NCI-H1694 (cell line): ENCODE measurements around the gene GK.
"Not testable (repeated sequence)": the region's sequence is repeated elsewhere in the genome, so short reads cannot be mapped to it uniquely, and the experiment has no call there.

Experiments used
- DNase-seq: peaks from one replicate; lab custom pipeline; 2025; lab: John Stamatoyannopoulos, UW

Gene GK

DNA sequence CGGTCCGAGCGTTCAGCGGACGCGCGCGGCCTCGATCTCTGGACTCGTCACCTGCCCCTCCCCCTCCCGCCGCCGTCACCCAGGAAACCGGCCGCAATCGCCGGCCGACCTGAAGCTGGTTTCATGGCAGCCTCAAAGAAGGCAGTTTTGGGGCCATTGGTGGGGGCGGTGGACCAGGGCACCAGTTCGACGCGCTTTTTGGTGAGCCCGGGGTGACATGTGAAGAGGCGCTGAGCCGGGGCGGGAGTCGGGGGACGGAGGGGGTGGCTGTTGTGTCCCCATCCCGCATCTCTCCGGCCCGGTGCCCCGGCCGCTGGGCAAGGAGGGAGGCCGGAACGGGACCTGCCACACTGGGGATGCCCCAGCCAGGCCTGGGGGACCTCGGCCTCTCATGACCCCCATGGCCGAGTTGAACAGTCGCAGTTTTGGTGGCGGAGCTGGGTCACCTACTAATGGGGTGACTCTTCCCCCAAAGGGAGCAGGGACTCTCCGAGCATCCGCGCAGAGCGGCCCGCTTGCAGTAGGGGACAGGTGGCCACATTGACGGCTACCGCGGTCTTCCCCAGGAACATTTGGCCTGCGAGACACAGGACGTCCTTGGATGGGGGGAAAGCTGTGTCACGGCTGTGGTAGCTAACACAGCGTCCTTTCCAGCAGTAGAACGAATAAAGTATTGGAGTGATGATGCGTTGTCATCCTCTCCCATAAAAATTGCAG lies at the start of gene GK:
GK (plus strand) TSS at position 9 of the 717 bp plus-strand sequence; CDS start at position 124, 115 bp downstream.
- no peak for DNase-seq

DNA sequence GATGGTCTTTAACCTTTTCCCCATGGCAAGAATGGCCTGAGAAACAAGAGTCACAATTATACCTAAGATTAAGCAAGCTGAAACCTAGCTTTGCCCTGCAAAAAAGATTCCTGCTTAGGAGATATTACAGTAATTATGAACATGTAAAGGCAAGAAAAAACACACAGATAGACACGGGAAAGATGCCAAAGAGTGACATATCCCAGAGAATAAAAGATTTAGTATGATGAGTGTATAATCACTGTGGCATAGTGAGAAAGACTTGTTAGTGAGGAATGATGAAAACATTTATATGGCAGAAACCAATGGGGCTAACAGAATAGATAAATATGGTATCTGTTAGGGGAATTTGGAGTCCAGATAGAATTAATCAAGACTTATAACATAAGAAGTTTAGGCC lies 46.1 kb upstream of the GK start:
- DNase-seq: no peak

DNA sequence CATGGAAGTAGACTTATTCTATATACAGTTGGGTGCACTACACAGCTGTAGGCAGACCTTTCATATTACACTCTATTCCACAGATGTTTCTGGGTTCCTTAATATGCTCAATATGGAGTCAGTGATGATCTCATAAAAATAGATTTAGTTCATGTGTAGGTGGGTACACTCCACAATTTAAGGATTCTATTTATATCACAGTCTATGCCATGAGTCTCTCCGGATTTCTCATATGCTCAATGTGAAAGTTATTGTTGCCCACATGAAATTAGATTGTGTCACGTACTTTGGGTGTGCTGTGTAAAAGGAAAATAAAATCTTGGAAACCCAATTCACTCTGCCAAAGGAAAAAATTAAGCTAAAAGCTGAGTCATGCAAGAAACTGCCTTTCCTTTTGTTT lies 43.2 kb upstream of the GK start:
- DNase-seq: no peak

DNA sequence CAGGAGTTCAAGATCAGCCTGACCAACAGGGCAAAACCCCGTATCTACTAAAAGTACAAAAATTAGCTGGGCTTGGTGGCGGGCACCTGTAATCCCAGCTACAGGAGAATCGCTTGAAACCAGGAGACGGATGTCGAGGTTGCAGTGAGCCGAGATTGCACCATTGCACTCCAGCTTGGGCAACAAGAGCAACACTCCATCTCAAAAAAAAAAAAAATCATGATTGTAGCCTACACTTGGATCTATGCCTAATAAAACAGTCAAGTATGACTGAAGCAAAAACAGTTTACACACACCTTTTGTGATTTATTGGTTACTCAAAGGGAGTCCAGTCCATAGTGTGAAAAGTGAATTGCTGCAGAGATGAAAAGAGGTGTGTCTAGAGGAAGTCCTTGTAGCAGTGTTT lies 41.0 kb upstream of the GK start:
- DNase-seq: no peak

DNA sequence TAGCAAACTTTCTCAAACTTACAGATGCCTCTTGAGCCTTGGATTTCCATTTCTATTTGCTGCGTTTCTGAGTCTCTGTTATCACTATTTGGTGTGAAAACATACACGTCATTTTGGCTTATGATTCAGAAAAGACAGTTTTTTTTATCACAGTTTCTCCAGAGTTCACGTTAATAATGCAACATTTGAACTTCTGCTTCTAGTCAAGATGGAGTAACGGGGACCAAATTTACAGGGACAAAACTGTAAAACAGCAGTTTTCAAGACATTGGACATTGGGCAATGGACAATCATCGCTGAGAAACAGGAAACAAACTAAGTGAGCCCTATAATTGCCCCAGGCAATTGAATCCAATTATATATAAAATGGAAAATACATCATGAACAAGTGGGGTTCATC lies 39.5 kb upstream of the GK start:
- no peak for DNase-seq

DNA sequence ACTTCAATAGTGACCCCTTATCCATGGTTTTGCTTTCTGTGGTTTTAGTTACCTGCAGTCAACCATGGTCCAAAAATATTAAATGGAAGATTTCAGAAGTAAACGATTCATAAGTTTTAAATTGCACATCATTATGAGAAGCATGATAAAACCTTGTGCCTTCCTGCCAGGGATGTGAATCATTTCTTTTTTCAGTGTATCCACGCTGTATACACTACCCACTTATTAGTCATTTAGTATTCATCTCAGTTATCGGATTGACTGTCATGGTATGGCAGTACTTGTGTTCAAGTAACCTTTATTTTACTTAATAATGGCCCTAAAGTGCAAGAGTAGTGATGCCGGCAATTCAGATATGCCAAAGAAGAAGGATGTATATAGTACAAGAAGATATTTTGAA lies 38.0 kb upstream of the GK start:
- DNase-seq: no peak

DNA sequence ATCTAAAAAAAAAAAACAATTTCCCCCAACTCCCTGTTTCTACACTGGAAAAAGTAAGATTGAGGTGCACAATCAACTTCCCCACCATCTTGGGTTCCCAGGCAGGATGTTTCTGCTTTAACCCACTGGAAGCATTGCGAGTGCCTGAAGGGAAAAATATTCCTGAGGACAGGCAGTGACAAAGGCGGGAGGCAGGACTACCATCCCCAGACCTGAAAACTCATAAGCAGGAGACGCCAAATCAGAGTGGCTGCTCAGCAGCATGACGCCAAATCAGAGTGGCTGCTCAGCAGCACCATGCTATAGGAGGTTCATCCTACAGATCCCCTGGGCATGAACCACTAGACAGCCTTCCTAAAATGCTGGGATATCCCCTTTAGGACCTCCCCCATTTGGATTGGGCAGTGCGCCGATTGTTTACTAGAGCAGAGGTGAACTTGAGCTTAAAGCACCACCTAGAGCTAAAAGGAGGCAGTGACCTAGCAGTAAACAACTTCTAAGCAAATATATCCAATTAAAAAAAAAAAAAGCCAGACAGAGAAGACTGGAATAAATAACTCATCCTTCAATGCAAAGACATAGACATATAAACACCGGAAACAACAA lies 35.0 kb upstream of the GK start:
- no peak for DNase-seq

DNA sequence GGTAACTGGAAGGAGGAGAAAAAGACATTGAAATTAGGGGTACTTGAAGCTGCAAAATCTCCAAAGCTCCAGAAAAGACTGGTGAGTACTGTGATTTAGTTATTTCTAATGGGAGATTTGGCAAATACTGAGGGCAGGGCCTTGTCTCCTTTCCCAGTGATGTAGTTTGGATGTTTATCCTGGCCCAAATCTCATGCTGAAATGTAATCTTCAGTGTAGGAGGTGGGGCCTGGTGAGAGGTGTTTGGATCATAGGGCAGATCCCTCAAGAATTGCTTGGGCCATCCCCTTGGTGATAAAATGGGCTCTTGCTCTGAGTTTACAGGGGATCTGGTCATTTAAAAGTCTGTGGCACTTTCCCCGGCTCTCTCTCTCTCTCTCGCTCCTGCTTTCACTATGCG lies 33.1 kb upstream of the GK start:
- no peak for DNase-seq

DNA sequence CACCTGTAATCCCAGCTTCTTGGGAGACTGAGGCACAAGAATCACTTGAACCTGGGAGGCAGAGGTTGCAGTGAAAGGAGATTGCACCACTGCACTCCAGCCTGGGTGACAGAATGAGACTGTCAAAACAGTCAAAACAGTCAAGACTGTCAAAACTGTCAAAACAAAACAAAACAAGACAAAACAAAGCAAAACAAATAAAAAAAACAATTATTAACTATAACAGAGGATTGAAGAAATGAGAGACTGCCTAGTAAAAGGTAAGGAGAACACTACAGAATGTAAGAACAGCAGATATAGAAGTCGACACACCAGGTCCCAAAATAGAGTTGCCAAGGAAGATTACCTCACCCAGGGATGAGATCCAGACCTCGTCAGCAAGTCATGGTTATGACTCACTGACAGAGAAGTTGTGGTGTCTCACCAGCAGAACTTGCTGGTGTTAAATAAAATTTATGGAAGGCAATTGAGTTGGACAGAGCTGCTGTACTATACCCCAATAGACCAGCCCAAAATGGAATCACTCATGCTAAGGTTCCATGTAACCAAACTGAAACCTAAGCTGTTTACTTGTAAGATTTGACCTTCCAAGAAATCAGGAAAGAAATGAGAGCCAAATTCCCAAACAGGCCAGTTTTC lies 32.1 kb upstream of the GK start:
- DNase-seq: no peak

DNA sequence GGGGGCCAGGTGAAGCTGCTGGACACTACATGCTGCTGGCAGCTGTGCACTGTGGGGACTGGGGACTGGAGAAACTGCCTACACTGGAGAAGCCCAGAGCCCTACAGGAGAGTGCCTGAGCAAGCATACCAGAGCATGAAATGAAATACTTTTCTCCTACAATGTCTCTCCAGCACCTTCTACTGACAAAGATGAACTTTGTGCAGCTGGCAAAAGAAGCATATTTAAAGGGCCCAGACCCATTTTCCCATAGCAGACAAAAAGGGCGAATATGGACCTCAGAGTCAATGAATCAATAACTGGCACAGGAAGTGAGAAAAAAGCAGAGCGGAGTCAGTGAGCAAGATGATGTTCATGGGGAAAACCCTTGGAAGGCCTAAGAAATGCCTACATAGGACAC lies 30.9 kb upstream of the GK start:
- DNase-seq: no peak

DNA sequence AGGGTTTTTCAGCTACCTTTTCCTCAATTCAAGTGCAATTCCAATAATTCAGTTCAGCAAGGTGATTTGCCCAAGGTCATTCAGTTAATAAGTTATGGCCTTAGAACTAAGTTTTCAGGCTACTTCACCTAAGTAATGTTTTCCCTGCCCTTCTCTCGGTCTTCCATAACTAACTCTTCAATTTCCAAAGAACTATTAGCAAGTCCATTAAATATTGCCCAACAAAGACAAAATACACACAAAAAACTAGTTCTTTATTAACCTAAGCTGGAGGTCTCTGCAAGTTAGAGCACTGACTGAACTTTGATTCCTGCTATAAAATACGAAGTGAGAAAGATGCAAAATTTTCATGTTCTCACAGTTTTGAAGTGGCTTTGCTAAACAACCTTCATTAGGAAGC lies 26.8 kb upstream of the GK start:
- DNase-seq: no peak

DNA sequence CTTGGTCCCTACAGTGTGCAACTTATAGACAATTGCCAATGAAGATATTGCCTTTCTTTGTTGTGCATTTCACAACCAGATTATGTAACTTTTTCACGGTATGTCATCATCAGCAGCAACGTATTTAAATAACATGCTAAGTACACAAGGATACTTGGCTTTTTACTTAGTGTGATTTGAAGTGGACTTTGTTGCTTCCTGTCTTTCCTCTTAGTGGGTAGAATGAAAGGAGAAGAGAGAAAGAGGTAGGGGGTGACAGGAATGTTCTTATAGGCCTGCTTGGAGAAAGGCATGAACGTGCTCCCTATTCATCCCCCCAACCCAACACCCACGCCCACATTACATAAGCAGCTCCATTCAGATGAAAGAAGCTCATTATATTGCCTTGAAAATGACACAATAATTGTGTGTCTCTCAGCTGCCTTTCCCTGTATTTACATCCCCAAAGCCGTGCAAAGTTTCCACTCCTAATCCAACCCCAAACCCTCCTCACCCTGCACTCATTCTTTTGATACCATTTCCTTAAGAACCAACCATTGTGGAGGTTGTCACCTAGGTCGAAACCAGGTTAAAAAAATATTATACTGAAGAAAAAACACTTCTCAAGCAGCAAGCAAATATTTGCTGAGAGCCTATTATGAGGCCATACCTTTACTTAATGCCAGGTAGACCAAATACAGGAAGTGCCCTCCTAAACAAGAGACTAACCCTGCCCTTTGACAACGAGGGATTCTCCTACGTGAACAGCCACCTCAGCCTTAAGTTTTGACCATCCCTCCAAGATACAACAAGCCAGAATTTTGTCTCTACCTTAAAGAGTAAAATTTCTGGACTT lies 25.2 kb upstream of the GK start:
- no peak for DNase-seq

DNA sequence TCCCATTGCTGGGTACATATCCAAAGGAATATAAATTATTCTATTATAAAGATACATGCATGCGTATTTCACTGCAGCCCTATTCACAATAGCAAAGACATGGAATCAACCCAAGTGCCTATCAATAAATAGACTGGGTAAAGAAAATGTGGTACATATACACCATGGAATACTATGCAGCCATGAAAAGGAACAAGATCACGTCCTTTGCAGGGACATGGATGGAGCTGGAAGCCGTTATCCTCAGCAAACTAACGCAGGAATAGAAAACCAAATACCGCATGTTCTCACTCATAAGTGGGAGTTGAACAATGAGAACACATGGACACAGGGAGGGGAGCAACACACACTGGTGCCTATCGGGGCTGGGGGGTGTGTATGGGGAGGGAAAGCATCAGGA lies 19.2 kb upstream of the GK start:
- not testable (repeated sequence) for DNase-seq

DNA sequence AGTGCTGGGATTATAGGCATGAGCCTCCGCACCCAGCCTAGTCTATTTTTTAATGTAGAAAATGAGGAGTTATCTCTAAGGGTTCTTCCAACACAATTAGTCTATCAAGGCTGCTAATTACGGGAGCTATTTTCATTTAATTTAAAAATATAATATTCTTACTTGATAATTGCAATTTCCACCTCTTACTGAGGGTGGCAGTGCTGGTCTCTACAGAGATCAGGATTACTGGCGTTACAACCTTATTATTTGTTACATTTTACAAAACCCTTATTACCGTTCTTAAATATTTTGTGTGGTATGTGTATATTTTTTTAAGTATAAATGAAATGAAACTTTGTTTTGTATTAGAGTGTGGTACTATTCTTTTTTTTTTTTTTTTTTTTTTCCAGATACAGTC lies 17.6 kb upstream of the GK start:
- no peak for DNase-seq

DNA sequence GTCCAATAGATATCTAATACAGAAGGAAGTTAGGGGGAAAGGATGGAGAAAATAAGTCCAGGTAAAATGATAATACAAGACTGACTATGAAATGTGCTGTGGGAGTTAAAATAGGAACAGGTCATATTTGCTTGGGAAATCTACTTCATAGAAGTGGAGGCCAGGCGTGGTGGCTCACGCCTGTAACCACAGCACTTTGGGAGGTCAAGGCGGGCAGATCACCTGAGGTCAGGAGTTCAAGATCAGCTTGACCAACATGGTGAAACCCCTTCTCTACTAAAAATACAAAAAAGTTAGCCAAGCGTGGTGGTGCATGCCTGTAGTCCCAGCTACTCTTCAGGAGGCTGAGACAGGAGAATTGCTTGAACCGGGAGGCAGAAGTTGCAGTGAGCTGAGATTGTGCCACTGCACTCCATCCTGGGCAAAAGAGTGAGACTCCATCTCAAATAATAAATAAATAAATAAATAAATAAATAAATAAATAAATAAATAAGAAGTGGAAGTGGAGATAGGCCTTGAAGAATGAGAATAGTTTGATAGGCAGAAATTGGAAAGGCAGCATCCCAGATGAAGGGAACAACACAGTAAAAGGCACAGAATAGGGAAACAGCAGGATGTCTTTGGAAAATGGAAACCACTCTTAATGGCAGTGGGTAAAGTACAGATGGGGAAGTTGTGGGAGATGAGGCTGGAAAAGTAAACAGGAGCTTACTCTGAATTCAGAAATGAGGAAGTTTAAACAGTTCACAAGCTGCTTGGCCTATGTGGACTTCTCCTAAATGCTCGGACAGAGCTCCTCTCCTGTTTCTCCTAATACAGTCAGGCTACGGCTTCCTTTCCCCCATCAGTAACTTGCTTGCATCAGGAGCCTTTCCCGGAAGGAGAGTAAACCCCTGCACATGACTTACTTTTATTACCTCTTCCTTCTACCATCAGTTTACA lies 15.1 kb upstream of the GK start:
- no peak for DNase-seq

DNA sequence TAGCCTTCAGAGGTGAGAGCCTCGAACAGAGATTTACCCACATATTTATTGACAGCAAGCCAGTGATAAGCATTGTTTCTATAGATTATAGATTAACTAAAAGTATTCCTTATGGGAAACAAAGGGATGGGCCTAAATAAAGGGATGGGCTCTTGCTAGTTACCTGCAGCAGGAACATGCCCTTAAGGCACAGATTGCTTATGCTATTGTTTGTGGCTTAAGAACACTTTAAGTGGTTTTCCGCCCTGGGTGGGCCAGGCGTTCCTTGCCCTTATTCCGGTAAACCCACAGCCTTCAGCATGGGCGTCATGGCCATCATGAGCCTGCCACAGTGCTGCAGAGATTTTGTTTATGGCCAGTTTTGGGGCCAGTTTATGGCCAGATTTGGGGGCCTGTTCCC lies 13.5 kb upstream of the GK start:
- not testable (repeated sequence) for DNase-seq

DNA sequence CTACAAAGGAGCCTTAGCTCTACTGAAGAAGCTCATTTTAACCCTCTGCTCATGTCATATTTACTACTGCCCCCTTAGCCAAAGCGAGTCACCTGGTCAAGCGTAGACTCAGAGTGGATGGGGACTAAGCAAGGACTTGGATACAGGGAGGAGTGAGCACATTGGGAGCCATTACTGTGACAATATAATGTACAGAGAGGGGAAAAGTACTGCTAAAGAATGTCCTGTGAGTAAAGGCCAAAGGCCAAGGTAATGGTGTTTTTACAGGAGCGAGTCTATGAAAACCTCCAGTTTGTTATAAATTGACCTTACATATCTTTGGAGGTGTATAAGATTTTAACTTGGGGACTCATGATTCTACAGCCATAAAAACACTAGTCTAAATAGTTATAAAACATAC lies 10.6 kb upstream of the GK start:
- DNase-seq: no peak

DNA sequence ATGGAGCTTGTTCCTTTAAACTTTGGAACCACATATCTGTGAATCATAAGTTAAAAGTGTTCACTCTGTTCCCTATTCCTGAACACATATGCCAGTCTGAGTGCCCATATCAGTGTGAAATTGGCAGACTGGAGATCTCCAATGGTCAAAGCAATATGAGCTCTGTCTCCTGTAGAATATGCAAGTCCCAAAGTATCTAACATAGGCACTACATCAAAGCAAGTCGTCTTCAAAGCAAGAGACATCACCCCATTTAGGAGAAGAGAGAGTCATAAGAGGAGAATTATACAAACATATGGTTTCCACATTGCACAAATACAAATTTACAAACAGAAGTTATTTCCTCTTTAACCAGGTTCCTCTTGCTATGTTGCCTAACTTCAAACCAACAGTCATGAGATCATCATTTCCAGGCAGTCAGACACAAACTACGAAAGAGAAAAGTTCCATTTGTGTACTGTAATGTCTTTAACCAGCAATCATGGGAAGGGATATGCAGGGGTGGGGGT lies 9.9 kb upstream of the GK start:
- DNase-seq: no peak

DNA sequence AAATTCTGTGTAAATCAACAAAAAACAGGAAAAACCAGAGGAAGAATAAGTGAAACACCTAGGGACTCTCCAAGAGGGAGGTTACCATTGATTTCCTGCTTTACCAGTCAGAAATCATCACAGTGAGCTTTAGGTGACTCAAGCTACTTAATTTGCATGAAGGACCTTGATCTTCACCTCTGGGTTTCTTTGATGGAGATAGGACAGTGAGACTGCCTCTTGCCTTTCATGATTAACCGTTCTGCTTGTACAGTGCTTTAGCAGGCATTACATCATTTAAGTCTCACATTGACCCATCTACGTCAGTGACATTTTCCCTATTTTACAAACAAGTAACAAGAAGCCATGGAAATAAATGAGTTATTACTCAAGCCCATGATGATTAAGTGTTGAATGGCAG lies 3.4 kb upstream of the GK start:
- no peak for DNase-seq

DNA sequence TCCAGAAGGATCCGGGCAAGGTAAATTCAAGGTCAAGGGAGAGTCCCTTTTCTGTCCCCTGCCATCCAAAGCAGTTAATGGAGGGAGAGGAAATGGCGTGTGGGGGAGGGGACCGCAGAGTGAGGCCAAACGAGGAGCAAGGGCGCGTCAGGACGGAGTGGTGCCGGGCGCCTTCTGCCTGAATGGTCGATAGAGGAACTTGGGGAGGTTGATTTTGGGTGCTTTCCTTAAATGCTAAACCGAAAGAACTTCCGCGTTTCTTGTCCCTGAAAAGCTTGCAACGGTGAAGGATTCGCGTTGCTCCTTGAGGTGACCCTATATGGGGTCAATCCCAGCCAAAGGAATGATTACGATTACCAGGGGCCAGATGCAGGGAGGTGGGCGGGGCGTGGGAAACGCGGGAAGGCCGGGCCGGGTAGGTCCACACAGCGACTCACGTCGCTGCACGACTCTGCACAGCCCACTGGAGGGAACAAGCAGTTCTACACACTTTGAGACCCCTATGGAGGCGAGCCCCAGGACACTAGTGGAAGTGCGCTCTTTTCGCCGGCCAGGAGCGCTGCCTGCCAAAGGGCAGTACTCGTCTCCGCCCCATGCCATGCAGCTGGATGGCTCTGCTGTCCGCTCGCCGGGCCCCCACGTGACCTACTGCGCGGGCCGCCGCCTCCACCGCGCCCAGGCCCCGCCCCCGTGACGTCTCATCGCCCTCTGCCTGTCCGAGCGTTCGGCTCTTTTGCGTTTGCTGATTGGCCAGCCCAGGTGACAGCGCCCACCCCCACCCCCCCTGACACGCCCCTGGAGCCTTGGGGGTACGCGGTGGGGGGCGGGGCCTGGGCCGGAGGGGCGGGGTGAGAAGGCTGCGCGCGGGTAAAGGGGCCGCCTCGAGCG lies 452 bp upstream of the GK start:
- no peak for DNase-seq
